PC-9 (cell line): ENCODE measurements around the gene CAB39L.

Experiments used
- CTCF ChIP-seq: fragments of 200-600 bp; sonication (generic); conservative IDR thresholded peaks from 2 replicates; pipeline ENCODE4 v1.6.1; 2017; ENCODE audit warnings: mixed run types, antibody characterized with exemption, mild to moderate bottlenecking, moderate library complexity
- EZH2 ChIP-seq: fragments of 200-600 bp; sonication (generic); IDR thresholded peaks from 2 replicates; pipeline ENCODE4 v1.8.0; 2017; ENCODE audit warnings: antibody characterized with exemption, low read depth

- TF ChIP-seq CTCF (no peak), EZH2 (no peak)
Measured at GRCh38 chr13:49410006-49410405, 33.9 kb downstream of the CAB39L start.
